Measurements from ENCODE around the gene BOC.

GRCh38 chr3:113330742-113331141, 119.4 kb downstream of the BOC start:
- TF ChIP-seq POLR2AphosphoS5 (IDR thresholded peaks at IDR 0.05) (no peak), EP300 (IDR thresholded peaks at IDR 0.05) (no peak)
